Activated CD8-positive, alpha-beta T cell treated with anti-CD3 and anti-CD28 coated beads for 36 hours (primary cell): ENCODE measurements around the gene ATRN. TPM values are rescaled to one million over a fixed set of nuclear protein-coding genes. Genes with fewer than 3 reads are reported as not detected.
"Not testable (repeated sequence)": the region's sequence is repeated elsewhere in the genome, so short reads cannot be mapped to it uniquely, and the experiment has no call there.

Experiments used
- ATAC-seq: fragments of 200-7000 bp; cut with Tn5 transposase; one replicate; pipeline ENCODE4 v1.10.0; 2021; ENCODE audit warnings: mild to moderate bottlenecking, moderate library complexity
- CTCF ChIA-PET: fragments of 350-600 bp; sonication (Branson Sonifier 250); formaldehyde crosslinking; loops from one replicate; lab custom pipeline; 2021; ENCODE audit warnings: antibody characterized with exemption; lab: Charles Lee
- POLR2A ChIA-PET: fragments of 350-600 bp; sonication (Branson Sonifier 250); formaldehyde crosslinking; loops from one replicate; lab custom pipeline; 2021; ENCODE audit warnings: antibody characterized with exemption; lab: Charles Lee
- DNase-seq: peaks from one replicate; pipeline ENCODE4 v3.0.0-alpha.2; 2020
- H3K27ac Mint-ChIP-seq: one replicate; pipeline ENCODE4 v1.8.0; 2021; ENCODE audit warnings: mild to moderate bottlenecking, mixed read lengths
- H3K27me3 Mint-ChIP-seq: one replicate; pipeline ENCODE4 v1.8.0; 2021; ENCODE audit warnings: mixed read lengths
- H3K36me3 Mint-ChIP-seq: one replicate; pipeline ENCODE4 v1.8.0; 2021; ENCODE audit warnings: low read depth, mixed read lengths
- H3K4me1 Mint-ChIP-seq: one replicate; pipeline ENCODE4 v1.8.0; 2021; ENCODE audit warnings: low read depth, mixed read lengths
- H3K4me3 Mint-ChIP-seq: one replicate; pipeline ENCODE4 v1.8.0; 2021; ENCODE audit warnings: mild to moderate bottlenecking, moderate library complexity, mixed read lengths
- H3K9me3 Mint-ChIP-seq: one replicate; pipeline ENCODE4 v1.8.0; 2021; ENCODE audit warnings: mixed read lengths
- CTCF ChIP-seq: fragments of 200-600 bp; IDR thresholded peaks from one replicate; pipeline ENCODE4 v1.8.0; 2022; ENCODE audit warnings: antibody characterized with exemption, mild to moderate bottlenecking
- intact Hi-C: fragments of 100-400 bp; cut with micrococcal nuclease; formaldehyde crosslinking; loops from one replicate; pipeline ENCODE4 v1.10.0; 2022
- total RNA-seq, 2 experiments: library from RNA; stranded (reverse); gene quantifications; one replicate each; pipeline ENCODE4 v1.2.3, GENCODE V29; 2021

Gene ATRN
- total RNA-seq, 2 experiments from 2014 or later: 8.2 to 8.6 TPM

DNA sequence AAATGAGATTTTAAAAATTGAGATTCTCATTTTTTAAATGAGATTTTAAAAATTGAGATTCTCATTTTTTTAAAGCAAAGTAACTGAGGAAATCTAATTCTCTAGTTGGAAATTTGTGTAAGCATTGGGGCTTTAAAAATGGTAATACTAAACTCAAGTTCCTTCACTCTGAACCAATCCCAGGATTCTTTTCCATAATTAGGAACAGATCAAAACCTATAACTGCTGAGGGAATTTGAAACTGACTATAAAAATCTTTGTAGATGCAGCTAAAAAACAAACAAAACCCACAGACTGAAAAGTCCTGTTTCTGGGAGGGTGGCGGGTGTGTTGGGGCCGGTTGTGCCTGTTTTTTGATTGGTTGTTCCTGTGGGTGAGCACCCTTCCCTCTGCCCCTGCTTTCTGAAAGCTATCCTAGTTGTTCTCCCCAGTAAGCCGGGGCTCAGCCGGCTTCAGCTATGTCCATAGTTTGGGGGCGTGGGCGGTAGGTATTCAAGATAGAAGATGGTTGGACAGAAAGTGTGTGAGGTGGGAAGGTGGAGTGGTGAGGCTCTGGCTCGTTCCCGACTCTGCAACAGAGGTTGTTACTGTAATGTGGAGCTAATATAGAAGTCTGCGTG is 143.1 kb downstream of the ATRN start:
- H3K4me3 Mint-ChIP-seq: no peak overlapping the region
- ChIA-PET CTCF (interaction anchor here (0.8 to 1.7 kb wide), 2 partner anchors 10 to 97 kb away, joined by 3 to 5 read pairs; no protein-coding TSS in a partner anchor), POLR2A (interaction anchor here (0.7 kb wide), 1 partner anchor 166 kb away, joined by 3 read pairs; no protein-coding TSS in a partner anchor)
- TF ChIP-seq CTCF: no peak
- ATAC-seq: no peak
- no peak for DNase-seq
- intact Hi-C loops: no loop called here
- no peaks in the 10 kb centered on the region for H3K9me3 Mint-ChIP-seq
- no peaks in the 10 kb centered on the region for H3K27me3 Mint-ChIP-seq
- H3K4me1 Mint-ChIP-seq: no peaks in the 10 kb centered on the region
- H3K36me3 Mint-ChIP-seq: peaks cover 2% of the 10 kb centered on the region
- no peak overlapping the region for H3K27ac Mint-ChIP-seq

- ATAC-seq (no peak), DNase-seq (no peak)
- peaks cover 2% of the 10 kb centered on the region for H3K36me3 Mint-ChIP-seq
- no peaks in the 10 kb centered on the region for H3K9me3 Mint-ChIP-seq
- intact Hi-C loops: no loop called here
- ChIA-PET POLR2A (interaction anchor here (0.7 kb wide), 1 partner anchor 167 kb away, joined by 3 read pairs; no protein-coding TSS in a partner anchor), CTCF (interaction anchor here (0.8 to 1.7 kb wide), 2 partner anchors 10 to 96 kb away, joined by 3 to 5 read pairs; no protein-coding TSS in a partner anchor)
- no peak overlapping the region for H3K4me3 Mint-ChIP-seq
- TF ChIP-seq CTCF: no peak
- H3K4me1 Mint-ChIP-seq: no peaks in the 10 kb centered on the region
- no peak overlapping the region for H3K27ac Mint-ChIP-seq
- no peaks in the 10 kb centered on the region for H3K27me3 Mint-ChIP-seq
Observed at GRCh38 chr20:3614466-3614865, 143.6 kb downstream of the ATRN start.

DNA sequence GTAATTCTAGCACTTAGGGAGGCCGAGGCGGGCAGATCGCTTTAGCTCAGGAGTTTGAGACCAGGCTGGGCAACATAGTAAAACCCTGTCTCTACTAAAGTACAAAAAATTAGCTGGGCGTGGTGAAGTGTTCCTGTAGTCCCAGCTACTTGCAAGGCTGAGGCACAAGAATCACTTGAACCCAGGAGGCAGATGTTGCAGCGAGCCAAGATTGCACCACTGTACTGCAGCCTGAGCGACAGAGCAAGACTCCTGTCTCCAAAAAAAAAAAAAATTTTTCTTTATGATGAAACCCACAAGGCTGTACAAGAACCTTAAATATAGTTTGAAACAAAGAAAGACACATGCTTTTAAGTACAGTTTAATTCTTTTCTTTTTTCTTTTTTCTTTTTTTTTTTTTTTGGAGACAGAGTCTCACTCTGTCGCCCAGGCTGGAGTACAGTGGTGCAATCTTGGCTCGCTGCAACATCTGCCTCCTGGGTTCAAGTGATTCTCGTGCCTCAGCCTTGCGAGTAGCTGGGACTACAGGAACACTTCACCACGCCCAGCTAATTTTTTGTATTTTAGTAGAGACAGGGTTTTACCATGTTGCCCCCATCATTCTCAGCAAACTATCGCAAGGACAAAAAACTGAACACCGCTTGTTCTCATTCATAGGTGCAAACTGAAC is 144.5 kb downstream of the ATRN start:
- CTCF ChIA-PET: interaction anchor here (1.7 kb wide), 1 partner anchor 95 kb away, joined by 5 read pairs; no protein-coding TSS in a partner anchor
- intact Hi-C loops, H3K4me3 Mint-ChIP-seq, H3K36me3 Mint-ChIP-seq, ATAC-seq, H3K27me3 Mint-ChIP-seq, H3K27ac Mint-ChIP-seq, DNase-seq, H3K4me1 Mint-ChIP-seq, POLR2A ChIA-PET, H3K9me3 Mint-ChIP-seq: not testable (repeated sequence)

DNA sequence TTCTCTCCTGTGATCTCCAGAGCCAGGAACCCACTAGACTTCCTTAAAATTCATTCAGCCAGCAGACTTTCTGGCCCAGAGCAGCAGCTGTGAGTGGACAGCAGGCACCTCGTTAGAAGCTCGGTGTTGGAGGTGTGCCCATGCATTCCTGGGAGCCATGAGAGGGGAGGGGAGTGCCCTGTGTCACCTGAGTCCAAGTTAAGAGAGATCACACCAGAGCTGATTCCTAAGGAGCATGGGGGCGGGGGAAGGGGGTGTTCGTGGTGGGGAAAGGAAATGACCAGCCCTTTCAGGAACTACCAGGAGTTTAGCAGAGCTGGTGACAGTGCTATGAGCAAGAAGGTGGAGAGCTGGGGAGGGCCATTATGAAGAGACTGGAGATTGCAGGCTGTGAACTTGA is 145.4 kb downstream of the ATRN start:
- no peaks in the 10 kb centered on the region for H3K4me1 Mint-ChIP-seq
- POLR2A ChIA-PET: no interaction called here
- intact Hi-C loops: no loop called here
- no peaks in the 10 kb centered on the region for H3K36me3 Mint-ChIP-seq
- ATAC-seq (no peak), DNase-seq (no peak)
- no peak for TF ChIP-seq CTCF
- CTCF ChIA-PET: interaction anchor here (1.6 kb wide), 1 partner anchor 10 kb away, joined by 3 read pairs; no protein-coding TSS in a partner anchor
- no peaks in the 10 kb centered on the region for H3K27me3 Mint-ChIP-seq
- no peak overlapping the region for H3K4me3 Mint-ChIP-seq
- H3K27ac Mint-ChIP-seq: no peak overlapping the region
- no peaks in the 10 kb centered on the region for H3K9me3 Mint-ChIP-seq

GRCh38 chr20:3621111-3621510 is 150.3 kb downstream of the ATRN start:
- CTCF ChIA-PET: interaction anchor here (1.0 kb wide), 1 partner anchor 9 kb away, joined by 3 read pairs; no protein-coding TSS in a partner anchor
- TF ChIP-seq CTCF: no peak
- ATAC-seq: no peak
- no peak for DNase-seq
- POLR2A ChIA-PET: no interaction called here
- Mint-ChIP-seq H3K4me1 (no peaks in the 10 kb centered on the region), H3K36me3 (no peaks in the 10 kb centered on the region), H3K27me3 (no peaks in the 10 kb centered on the region), H3K27ac (no peak overlapping the region), H3K4me3 (no peak overlapping the region), H3K9me3 (no peaks in the 10 kb centered on the region)
- intact Hi-C loops: no loop called here
